ENCODE results near the gene RSPH1.

DNA sequence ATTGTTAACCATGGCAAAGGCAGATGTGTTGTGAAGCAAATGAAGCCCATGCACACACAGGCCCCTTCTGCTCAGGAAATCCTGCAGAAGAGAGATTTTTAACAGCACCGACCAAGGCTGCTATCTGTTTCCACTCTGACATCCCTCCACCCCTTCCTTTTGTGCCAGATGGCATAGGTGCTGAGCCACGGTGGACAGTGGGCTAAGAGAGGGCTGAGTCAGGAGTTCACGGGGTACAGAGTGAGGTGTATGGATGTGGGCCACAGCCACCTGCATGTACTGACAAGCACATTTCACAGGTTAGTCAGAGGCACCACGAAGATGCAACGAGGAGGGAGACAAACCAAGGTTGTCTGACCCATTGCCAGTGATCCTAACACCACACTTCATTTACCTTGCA is 9.5 kb downstream of the RSPH1 start:
- TF ChIP-seq EZH2phosphoT487 (IDR thresholded peaks at IDR 0.05; ENCODE audit: borderline replicate concordance, low read length) = no peak
- TF ChIP-seq, protein P1, sequence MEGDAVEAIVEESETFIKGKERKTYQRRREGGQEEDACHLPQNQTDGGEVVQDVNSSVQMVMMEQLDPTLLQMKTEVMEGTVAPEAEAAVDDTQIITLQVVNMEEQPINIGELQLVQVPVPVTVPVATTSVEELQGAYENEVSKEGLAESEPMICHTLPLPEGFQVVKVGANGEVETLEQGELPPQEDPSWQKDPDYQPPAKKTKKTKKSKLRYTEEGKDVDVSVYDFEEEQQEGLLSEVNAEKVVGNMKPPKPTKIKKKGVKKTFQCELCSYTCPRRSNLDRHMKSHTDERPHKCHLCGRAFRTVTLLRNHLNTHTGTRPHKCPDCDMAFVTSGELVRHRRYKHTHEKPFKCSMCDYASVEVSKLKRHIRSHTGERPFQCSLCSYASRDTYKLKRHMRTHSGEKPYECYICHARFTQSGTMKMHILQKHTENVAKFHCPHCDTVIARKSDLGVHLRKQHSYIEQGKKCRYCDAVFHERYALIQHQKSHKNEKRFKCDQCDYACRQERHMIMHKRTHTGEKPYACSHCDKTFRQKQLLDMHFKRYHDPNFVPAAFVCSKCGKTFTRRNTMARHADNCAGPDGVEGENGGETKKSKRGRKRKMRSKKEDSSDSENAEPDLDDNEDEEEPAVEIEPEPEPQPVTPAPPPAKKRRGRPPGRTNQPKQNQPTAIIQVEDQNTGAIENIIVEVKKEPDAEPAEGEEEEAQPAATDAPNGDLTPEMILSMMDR (IDR thresholded peaks at IDR 0.05; ENCODE audit: low read depth, low read length, poor library complexity, severe bottlenecking) = no peak
